Measurements from ENCODE around the gene TMEM43. TPM values are rescaled to one million over a fixed set of nuclear protein-coding genes. Genes with fewer than 3 reads are reported as not detected.

The TMEM43 gene
- total and polyA plus RNA-seq, 4 donors = 42.7 to 79.3 (median 48.9) TPM

DNA sequence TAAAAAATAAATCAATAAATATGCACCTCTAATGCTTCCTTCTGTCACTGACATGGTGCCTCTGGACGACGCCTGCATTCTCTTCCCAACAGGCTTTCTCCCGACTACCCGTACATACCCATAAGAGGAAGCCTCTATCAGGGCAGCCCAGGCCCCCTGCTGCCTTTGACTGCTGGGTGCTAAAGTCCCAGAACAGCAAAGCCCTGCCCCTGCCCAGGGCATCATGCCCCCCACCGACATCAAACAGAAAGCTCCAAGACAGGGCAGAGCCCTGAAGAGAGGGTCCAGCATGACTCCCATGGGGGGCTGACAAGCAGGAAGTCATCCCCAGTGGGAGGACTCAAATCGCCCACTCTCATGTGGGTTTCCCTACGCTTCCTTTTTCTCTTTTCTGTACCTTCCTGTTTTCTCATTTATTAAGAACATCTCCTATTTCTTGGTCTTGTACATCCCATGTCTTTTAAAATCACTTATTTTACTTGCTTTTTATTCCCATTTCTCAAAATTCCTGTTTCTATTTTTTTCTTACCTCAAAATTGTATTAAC, 30.1 kb downstream of the TMEM43 start:
- H3K27me3 ChIP-seq (ENCODE audit: control insufficient read depth, insufficient read depth, low read length) = no peaks in the 10 kb centered on the region
- H3K27ac ChIP-seq (ENCODE audit: low read depth, low read length) = no peak overlapping the region
- peaks cover 66% of the 10 kb centered on the region for H3K36me3 ChIP-seq (ENCODE audit: control insufficient read depth, insufficient read depth, low read length)
- 87% methylated on average over 7 of the region's 7 CpGs for WGBS (ENCODE audit: insufficient coverage)
- no peaks in the 10 kb centered on the region for H3K9me3 ChIP-seq (ENCODE audit: control insufficient read depth, insufficient read depth, low read length)
- DNase-seq (ENCODE audit: low read depth in 4 of 6, low spot score in 6 of 6) = no peak
- no peak overlapping the region for H3K4me3 ChIP-seq (ENCODE audit: low read depth, low read length)
- no peaks in the 10 kb centered on the region for H3K4me1 ChIP-seq (ENCODE audit: control insufficient read depth, insufficient read depth, low read length)

DNA sequence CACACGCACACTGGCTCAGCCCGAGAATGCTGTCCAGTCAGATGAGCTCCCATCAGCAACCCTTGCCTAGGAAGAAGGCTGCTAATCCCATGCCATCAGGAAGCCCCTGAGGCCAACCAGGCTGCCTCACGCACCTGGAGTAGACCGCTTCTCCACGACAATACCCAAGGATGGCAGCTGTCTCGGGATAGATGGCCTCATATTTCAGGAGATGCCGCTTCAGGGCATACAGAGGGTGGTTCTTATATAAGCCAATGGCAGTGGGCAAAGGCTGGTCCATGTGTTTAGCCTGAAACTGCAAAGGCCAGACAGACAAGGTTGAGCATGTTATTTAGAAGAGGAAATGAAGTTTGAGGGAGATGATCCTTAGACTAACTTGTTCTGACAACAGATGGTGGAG, 31.3 kb downstream of the TMEM43 start:
- Histone ChIP-seq H3K36me3 (ENCODE audit: control insufficient read depth, insufficient read depth, low read length) (peaks cover 56% of the 10 kb centered on the region), H3K4me3 (ENCODE audit: low read depth, low read length) (no peak overlapping the region), H3K27ac (ENCODE audit: low read depth, low read length) (no peak overlapping the region), H3K9me3 (ENCODE audit: control insufficient read depth, insufficient read depth, low read length) (no peaks in the 10 kb centered on the region), H3K27me3 (ENCODE audit: control insufficient read depth, insufficient read depth, low read length) (no peaks in the 10 kb centered on the region), H3K4me1 (ENCODE audit: control insufficient read depth, insufficient read depth, low read length) (no peaks in the 10 kb centered on the region)
- DNase-seq (ENCODE audit: low read depth in 4 of 6, low spot score in 6 of 6) = no peak
- 94% methylated on average over 7 of the region's 7 CpGs for WGBS (ENCODE audit: insufficient coverage)

DNA sequence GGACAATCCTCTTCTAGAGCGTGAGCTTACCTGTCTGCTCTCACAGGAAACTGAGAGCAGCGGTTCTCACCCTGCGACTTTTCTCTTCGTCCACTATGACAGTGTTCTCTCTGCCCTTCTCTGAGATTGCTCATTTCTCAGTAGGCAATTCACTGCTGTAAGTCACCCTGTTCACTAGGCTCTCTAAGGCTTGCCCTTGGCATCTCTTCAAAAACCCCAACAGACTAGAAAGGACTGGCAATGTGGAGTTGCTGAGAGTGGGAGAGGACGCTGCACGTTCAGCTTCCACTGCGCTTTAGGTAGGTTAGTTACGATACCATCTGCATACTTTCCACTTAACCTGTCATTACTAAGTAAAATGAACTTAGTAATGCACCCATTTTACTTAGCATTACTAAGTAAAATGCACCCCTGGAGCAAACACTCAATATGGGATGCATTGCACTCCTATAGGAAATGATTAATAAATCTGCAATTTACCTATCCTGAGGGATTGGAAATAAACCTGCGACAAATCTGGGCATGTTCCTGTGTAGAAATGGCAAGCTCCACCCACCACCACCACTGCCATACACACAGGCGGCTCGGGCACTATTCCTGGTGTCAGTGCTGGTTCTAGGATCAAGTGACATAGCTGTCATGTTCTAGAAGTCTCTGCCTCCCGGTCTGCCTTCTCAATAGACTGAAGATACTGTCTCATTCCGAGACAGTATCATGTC, 32.1 kb downstream of the TMEM43 start:
- Histone ChIP-seq H3K27ac (ENCODE audit: low read depth, low read length) (no peak overlapping the region), H3K27me3 (ENCODE audit: control insufficient read depth, insufficient read depth, low read length) (no peaks in the 10 kb centered on the region), H3K4me3 (ENCODE audit: low read depth, low read length) (no peak overlapping the region), H3K4me1 (ENCODE audit: control insufficient read depth, insufficient read depth, low read length) (no peaks in the 10 kb centered on the region), H3K36me3 (ENCODE audit: control insufficient read depth, insufficient read depth, low read length) (peaks cover 50% of the 10 kb centered on the region), H3K9me3 (ENCODE audit: control insufficient read depth, insufficient read depth, low read length) (peaks cover 4% of the 10 kb centered on the region)
- WGBS (ENCODE audit: insufficient coverage) = 92% methylated on average over 5 of the region's 13 CpGs
- no peak for DNase-seq (ENCODE audit: low read depth in 4 of 6, low spot score in 6 of 6)

DNA sequence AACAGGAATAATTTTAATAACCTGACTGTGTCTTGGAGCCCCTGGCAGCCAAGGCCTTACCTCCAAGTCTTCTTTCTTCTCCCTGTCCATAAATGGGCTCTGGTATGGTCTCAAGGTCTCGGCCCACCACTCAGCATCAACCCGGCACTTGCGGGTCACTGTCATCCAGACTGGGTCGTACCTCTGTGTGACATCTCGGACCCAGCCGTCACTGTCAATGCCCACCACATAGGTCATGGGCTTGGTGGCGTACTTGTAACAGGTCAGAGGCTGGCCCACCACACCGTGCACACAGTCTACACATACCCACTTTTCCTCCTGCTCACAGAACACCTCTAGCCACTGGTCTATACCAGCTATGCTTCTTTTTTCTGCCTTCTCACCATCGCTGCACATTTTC, 33.1 kb downstream of the TMEM43 start:
- no peak overlapping the region for H3K27ac ChIP-seq (ENCODE audit: low read depth, low read length)
- H3K4me3 ChIP-seq (ENCODE audit: low read depth, low read length) = no peak overlapping the region
- 95% methylated on average over 9 of the region's 9 CpGs for WGBS (ENCODE audit: insufficient coverage)
- peaks cover 40% of the 10 kb centered on the region for H3K36me3 ChIP-seq (ENCODE audit: control insufficient read depth, insufficient read depth, low read length)
- H3K9me3 ChIP-seq (ENCODE audit: control insufficient read depth, insufficient read depth, low read length) = peaks cover 5% of the 10 kb centered on the region
- H3K4me1 ChIP-seq (ENCODE audit: control insufficient read depth, insufficient read depth, low read length) = no peaks in the 10 kb centered on the region
- no peak for DNase-seq (ENCODE audit: low read depth in 4 of 6, low spot score in 6 of 6)
- no peaks in the 10 kb centered on the region for H3K27me3 ChIP-seq (ENCODE audit: control insufficient read depth, insufficient read depth, low read length)

DNA sequence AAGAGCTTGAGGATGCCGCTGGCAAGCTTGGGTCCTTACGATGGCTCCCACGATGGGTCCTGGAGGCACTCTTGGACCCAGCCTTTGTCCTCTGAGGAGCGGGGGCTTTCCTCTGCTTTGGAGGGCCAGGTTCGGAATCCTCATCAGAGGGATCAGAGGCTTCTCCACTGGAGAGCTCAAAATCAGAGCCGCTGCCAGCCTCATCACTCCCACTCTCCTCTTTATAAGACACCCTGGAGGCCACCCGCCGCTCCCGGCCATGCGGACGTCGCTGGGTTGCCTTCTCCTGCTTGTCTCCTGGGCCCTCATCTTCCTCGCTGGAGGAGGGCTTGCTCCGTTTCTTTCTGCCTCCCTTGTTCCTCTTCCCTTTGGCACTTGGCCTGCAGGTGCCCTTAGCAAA, 33.5 kb downstream of the TMEM43 start:
- Histone ChIP-seq H3K36me3 (ENCODE audit: control insufficient read depth, insufficient read depth, low read length) (peaks cover 37% of the 10 kb centered on the region), H3K4me1 (ENCODE audit: control insufficient read depth, insufficient read depth, low read length) (no peaks in the 10 kb centered on the region), H3K9me3 (ENCODE audit: control insufficient read depth, insufficient read depth, low read length) (peaks cover 5% of the 10 kb centered on the region), H3K4me3 (ENCODE audit: low read depth, low read length) (no peak overlapping the region), H3K27ac (ENCODE audit: low read depth, low read length) (no peak overlapping the region), H3K27me3 (ENCODE audit: control insufficient read depth, insufficient read depth, low read length) (no peaks in the 10 kb centered on the region)
- WGBS (ENCODE audit: insufficient coverage) = 98% methylated on average over 14 of the region's 14 CpGs
- DNase-seq (ENCODE audit: low read depth in 4 of 6, low spot score in 6 of 6) = no peak

DNA sequence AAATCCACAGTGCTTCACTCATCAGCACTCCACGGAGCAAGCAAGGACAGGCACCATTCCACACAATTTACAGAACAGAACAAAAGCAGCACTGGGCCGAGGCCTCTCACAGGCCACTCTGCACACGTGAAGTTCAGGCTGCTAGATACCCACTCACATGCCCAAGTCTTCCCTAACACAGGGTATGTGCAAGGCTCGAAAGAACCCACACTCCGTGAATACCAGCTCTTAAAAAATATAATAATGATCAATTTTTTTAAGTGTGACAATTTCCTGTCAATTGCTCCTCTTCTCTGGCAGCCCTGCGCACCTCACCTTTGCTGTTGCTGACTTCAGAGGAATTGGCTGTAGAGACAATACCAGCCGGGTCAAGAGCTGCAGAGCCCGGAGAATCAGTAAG, 34.6 kb downstream of the TMEM43 start:
- Histone ChIP-seq H3K36me3 (ENCODE audit: control insufficient read depth, insufficient read depth, low read length) (peaks cover 33% of the 10 kb centered on the region), H3K27me3 (ENCODE audit: control insufficient read depth, insufficient read depth, low read length) (no peaks in the 10 kb centered on the region), H3K27ac (ENCODE audit: low read depth, low read length) (no peak overlapping the region), H3K9me3 (ENCODE audit: control insufficient read depth, insufficient read depth, low read length) (peaks cover 5% of the 10 kb centered on the region), H3K4me1 (ENCODE audit: control insufficient read depth, insufficient read depth, low read length) (no peaks in the 10 kb centered on the region), H3K4me3 (ENCODE audit: low read depth, low read length) (no peak overlapping the region)
- 100% methylated on average over 6 of the region's 8 CpGs for WGBS (ENCODE audit: insufficient coverage)
- no peak for DNase-seq (ENCODE audit: low read depth in 4 of 6, low spot score in 6 of 6)

DNA sequence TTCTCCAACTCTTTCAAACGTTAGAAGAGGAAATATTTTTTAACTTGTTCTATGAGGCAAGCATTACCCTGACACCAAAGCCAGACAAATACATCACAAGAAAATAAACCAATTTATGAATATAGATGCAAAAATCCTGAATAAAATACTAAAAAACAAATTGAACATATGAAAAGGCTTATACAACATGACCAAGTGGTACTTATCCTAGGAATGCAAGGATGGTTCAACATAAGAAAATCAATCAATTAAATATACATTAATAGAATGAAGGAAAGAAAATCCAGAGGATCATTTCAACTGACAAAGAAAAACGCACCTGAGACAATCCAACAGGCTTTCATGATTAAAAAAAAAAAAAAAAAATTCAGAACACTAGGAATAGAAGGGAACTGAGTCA, 36.4 kb downstream of the TMEM43 start:
- Histone ChIP-seq H3K4me3 (ENCODE audit: low read depth, low read length) (no peak overlapping the region), H3K36me3 (ENCODE audit: control insufficient read depth, insufficient read depth, low read length) (peaks cover 43% of the 10 kb centered on the region), H3K9me3 (ENCODE audit: control insufficient read depth, insufficient read depth, low read length) (peaks cover 5% of the 10 kb centered on the region), H3K4me1 (ENCODE audit: control insufficient read depth, insufficient read depth, low read length) (no peaks in the 10 kb centered on the region), H3K27ac (ENCODE audit: low read depth, low read length) (no peak overlapping the region), H3K27me3 (ENCODE audit: control insufficient read depth, insufficient read depth, low read length) (no peaks in the 10 kb centered on the region)
- no peak for DNase-seq (ENCODE audit: low read depth in 4 of 6, low spot score in 6 of 6)
- no CpG with 5 or more reads among the region's 2 CpGs for WGBS (ENCODE audit: insufficient coverage)

DNA sequence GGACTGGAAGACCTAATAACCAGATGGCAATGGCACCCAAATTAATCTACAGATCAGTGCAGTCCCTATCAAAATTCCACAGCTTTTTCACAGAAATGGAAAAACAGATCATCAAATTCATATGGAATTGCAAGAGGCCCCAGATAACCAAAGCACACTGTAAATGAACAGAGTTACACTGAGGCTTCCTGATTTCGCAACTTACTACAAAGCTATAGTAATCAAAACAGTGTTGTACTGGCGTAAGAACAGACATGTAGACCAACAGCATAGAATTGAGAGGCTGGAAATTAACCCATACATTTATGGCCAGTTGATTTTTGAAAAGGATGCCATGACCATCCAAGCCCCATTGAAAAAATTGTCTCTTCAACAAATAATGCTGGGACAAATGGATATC, 37.3 kb downstream of the TMEM43 start:
- H3K27ac ChIP-seq (ENCODE audit: low read depth, low read length) = no peak overlapping the region
- no peaks in the 10 kb centered on the region for H3K4me1 ChIP-seq (ENCODE audit: control insufficient read depth, insufficient read depth, low read length)
- peaks cover 5% of the 10 kb centered on the region for H3K9me3 ChIP-seq (ENCODE audit: control insufficient read depth, insufficient read depth, low read length)
- whole genome bisulfite sequencing (ENCODE audit: insufficient coverage) = no CpG with 5 or more reads among the region's 2 CpGs
- H3K36me3 ChIP-seq (ENCODE audit: control insufficient read depth, insufficient read depth, low read length) = peaks cover 50% of the 10 kb centered on the region
- DNase-seq (ENCODE audit: low read depth in 4 of 6, low spot score in 6 of 6) = no peak
- no peaks in the 10 kb centered on the region for H3K27me3 ChIP-seq (ENCODE audit: control insufficient read depth, insufficient read depth, low read length)
- no peak overlapping the region for H3K4me3 ChIP-seq (ENCODE audit: low read depth, low read length)

DNA sequence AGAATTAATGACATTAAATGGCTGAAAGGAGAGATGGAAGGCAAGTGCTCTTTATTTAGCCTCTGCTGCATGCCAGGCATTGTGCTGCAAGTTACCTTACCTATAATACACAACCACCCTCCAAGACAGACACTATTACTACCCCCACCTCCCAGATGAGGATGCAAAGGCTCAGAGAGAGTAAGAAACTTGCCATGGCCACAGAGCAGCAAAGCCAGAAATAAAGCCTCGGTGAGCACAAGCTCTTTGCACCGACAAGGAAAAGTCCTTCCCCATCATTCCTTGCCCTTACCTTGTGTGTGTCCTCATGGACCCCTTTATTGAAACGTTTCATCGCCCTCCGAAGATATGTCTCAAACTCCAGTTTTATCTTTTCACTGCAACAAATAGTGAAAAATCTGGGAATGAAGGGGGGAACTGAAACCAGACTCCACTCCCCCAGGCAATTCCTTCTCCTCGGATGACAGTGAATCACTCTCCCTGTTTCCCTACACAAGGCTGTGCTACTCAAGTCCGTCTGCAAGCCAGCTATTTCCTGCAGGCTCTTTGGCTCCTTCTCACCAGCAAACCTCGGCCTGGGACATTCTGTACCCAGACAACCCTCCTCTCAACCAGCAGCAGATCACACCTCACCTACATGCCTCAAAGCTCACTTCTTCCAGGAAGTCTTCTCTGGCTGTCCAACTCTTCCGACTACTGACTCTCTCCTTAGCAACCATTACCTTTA, 42.2 kb downstream of the TMEM43 start:
- Histone ChIP-seq H3K36me3 (ENCODE audit: control insufficient read depth, insufficient read depth, low read length) (peaks cover 56% of the 10 kb centered on the region), H3K4me1 (ENCODE audit: control insufficient read depth, insufficient read depth, low read length) (no peaks in the 10 kb centered on the region), H3K27ac (ENCODE audit: low read depth, low read length) (no peak overlapping the region), H3K27me3 (ENCODE audit: control insufficient read depth, insufficient read depth, low read length) (no peaks in the 10 kb centered on the region), H3K4me3 (ENCODE audit: low read depth, low read length) (no peak overlapping the region), H3K9me3 (ENCODE audit: control insufficient read depth, insufficient read depth, low read length) (peaks cover under 1% of the 10 kb centered on the region)
- WGBS (ENCODE audit: insufficient coverage) = 78% methylated on average over 5 of the region's 9 CpGs
- no peak for DNase-seq (ENCODE audit: low read depth in 4 of 6, low spot score in 6 of 6)

DNA sequence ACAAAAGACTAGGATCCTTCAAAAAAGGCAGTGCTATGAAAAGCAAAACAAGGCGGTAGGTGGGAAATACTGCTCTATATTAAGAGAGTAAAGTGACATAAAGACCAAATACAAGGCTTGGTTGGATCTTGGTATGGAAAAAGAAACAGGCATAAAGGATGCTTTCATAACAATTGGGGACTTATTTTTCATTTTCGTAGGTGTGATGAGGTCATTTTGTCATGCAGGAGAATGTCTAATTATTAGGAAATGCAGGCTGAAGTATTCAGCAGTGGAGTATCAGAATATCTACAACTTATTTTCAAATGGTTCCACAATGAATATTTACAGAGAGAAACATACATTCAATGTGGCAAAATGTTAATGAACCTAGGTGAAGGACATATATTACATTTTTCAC, 44.6 kb downstream of the TMEM43 start:
- WGBS (ENCODE audit: insufficient coverage) = no CpG with 5 or more reads among the region's 2 CpGs
- no peak overlapping the region for H3K27ac ChIP-seq (ENCODE audit: low read depth, low read length)
- DNase-seq (ENCODE audit: low read depth in 4 of 6, low spot score in 6 of 6) = no peak
- no peaks in the 10 kb centered on the region for H3K9me3 ChIP-seq (ENCODE audit: control insufficient read depth, insufficient read depth, low read length)
- H3K4me1 ChIP-seq (ENCODE audit: control insufficient read depth, insufficient read depth, low read length) = no peaks in the 10 kb centered on the region
- H3K27me3 ChIP-seq (ENCODE audit: control insufficient read depth, insufficient read depth, low read length) = no peaks in the 10 kb centered on the region
- peaks cover 54% of the 10 kb centered on the region for H3K36me3 ChIP-seq (ENCODE audit: control insufficient read depth, insufficient read depth, low read length)
- no peak overlapping the region for H3K4me3 ChIP-seq (ENCODE audit: low read depth, low read length)

Data from spinal cord (tissue), 10 donors.